Breast epithelium (tissue), 4 donors: ENCODE results near the gene CCDC171. TPM values are rescaled to one million over a fixed set of nuclear protein-coding genes. Genes with fewer than 3 reads are reported as not detected.

Experiments used
- DNase-seq, 2 donors: peaks; one replicate each; pipeline ENCODE4 v3.0.0-alpha.2; 2019; ENCODE audit warnings: low spot score in 2 of 2
- H3K27ac ChIP-seq, 2 donors: fragments of 200-600 bp; sonication (generic) in 1 of 2; one replicate each; pipeline ENCODE4 v1.5.1; 2016 to 2019; ENCODE audit warnings: mild to moderate bottlenecking in 1 of 2
- H3K27me3 ChIP-seq, 2 donors: fragments of 200-600 bp; sonication (generic) in 1 of 2; one replicate each; pipeline versions ENCODE4 v1.5.1 to v1.6.0; 2017 to 2019; ENCODE audit warnings: control low read depth in 1 of 2, mild to moderate bottlenecking in 1 of 2
- H3K36me3 ChIP-seq: fragments of 200-600 bp; one replicate; pipeline ENCODE4 v1.5.1; 2019
- H3K4me1 ChIP-seq, 2 donors: fragments of 200-600 bp; sonication (generic); one replicate each; pipeline ENCODE4 v1.5.1; 2016 to 2019; ENCODE audit warnings: control low read depth in 1 of 2
- H3K4me3 ChIP-seq, 3 donors: fragments of 200-600 bp; sonication (generic); 1 replicate in 2 of 3; 2 replicates in 1 of 3; pipeline ENCODE4 v1.5.1; 2016 to 2019; ENCODE audit warnings: mild to moderate bottlenecking in 3 of 3, moderate library complexity in 2 of 3
- H3K9me3 ChIP-seq, 2 donors: fragments of 200-600 bp; sonication (generic) in 1 of 2; one replicate each; pipeline ENCODE4 v1.5.1; 2016 to 2019; ENCODE audit warnings: control low read depth in 1 of 2
- CTCF ChIP-seq, 3 donors: fragments of 450-650 bp; IDR thresholded peaks; one replicate each; pipeline ENCODE4 v1.5.1; 2016 to 2017; ENCODE audit warnings: antibody characterized with exemption in 3 of 3, mild to moderate bottlenecking in 3 of 3, moderate library complexity in 3 of 3
- POLR2A ChIP-seq: fragments of 450-650 bp; IDR thresholded peaks from one replicate; pipeline ENCODE4 v1.6.1; 2016; ENCODE audit warnings: antibody characterized with exemption, mild to moderate bottlenecking, moderate library complexity
- POLR2AphosphoS5 ChIP-seq, 3 donors: sonication (generic); formaldehyde crosslinking; IDR thresholded peaks; one replicate each; pipeline ENCODE4 v1.6.1; 2017; ENCODE audit warnings: antibody characterized with exemption in 3 of 3
- intact Hi-C: fragments of 100-400 bp; cut with DNase I; formaldehyde crosslinking; loops from one replicate; pipeline ENCODE4 v1.15.1; 2023; ENCODE audit warnings: low total_unique reads
- total RNA-seq, 3 donors: library from RNA; depleted of rRNA; stranded (reverse); fragments of >200 nt; gene quantifications; one replicate each; pipeline ENCODE4 v1.1.0, GENCODE V29; 2016

The CCDC171 gene
- total RNA-seq, 3 donors from 2014 or later, result 4.8 to 8.8 (median 5.6) TPM

- no peak overlapping the region for H3K4me3 ChIP-seq
- intact Hi-C loops, result no loop called here
- no peaks in the 10 kb centered on the region for H3K36me3 ChIP-seq
- no peak for TF ChIP-seq POLR2A
- no peak for TF ChIP-seq CTCF (IDR thresholded peaks at IDR 0.05)
- TF ChIP-seq POLR2AphosphoS5 (IDR thresholded peaks at IDR 0.05), result no peak
- no peaks in the 10 kb centered on the region for H3K27me3 ChIP-seq
- no peak for DNase-seq
- H3K4me1 ChIP-seq, result no peaks in the 10 kb centered on the region
- no peak overlapping the region for H3K27ac ChIP-seq
- H3K9me3 ChIP-seq, result no peaks in the 10 kb centered on the region
These were observed 10.2 kb upstream of the CCDC171 start for GRCh38 chr9:15542624-15543023.

GRCh38 chr9:15543047-15543813, 9.6 kb upstream of the CCDC171 start:
- Histone ChIP-seq H3K9me3 (no peaks in the 10 kb centered on the region), H3K4me3 (no peak overlapping the region), H3K4me1 (no peaks in the 10 kb centered on the region), H3K27ac (no peak overlapping the region), H3K27me3 (no peaks in the 10 kb centered on the region), H3K36me3 (no peaks in the 10 kb centered on the region)
- TF ChIP-seq CTCF (IDR thresholded peaks at IDR 0.05), result no peak
- TF ChIP-seq POLR2A, result no peak
- TF ChIP-seq POLR2AphosphoS5 (IDR thresholded peaks at IDR 0.05), result no peak
- DNase-seq, result no peak
- intact Hi-C loops, result no loop called here

GRCh38 chr9:15549611-15550010, 3.2 kb upstream of the CCDC171 start:
- no peak for TF ChIP-seq CTCF (IDR thresholded peaks at IDR 0.05)
- TF ChIP-seq POLR2A, result no peak
- TF ChIP-seq POLR2AphosphoS5 (IDR thresholded peaks at IDR 0.05), result no peak
- Histone ChIP-seq H3K36me3 (no peaks in the 10 kb centered on the region), H3K9me3 (no peaks in the 10 kb centered on the region), H3K4me3 (no peak overlapping the region), H3K27me3 (no peaks in the 10 kb centered on the region), H3K4me1 (no peaks in the 10 kb centered on the region), H3K27ac (no peak overlapping the region)
- intact Hi-C loops, result no loop called here
- DNase-seq, result no peak

- intact Hi-C loops, result no loop called here
- H3K4me3 ChIP-seq, result peak overlapping the region; percentile 62 to 84 (median 76)
- no peaks in the 10 kb centered on the region for H3K4me1 ChIP-seq
- DNase-seq, result no peak
- no peaks in the 10 kb centered on the region for H3K27me3 ChIP-seq
- H3K36me3 ChIP-seq, result no peaks in the 10 kb centered on the region
- H3K27ac ChIP-seq, result peak overlapping the region; percentile 90 to 92
- no peaks in the 10 kb centered on the region for H3K9me3 ChIP-seq
- TF ChIP-seq POLR2A (no peak), POLR2AphosphoS5 (IDR thresholded peaks at IDR 0.05) (no peak)
These were observed 670 bp downstream of the CCDC171 start for GRCh38 chr9:15553528-15553898.

GRCh38 chr9:15570769-15571168, 17.9 kb downstream of the CCDC171 start:
- intact Hi-C loops, result no loop called here
- H3K4me1 ChIP-seq, result no peaks in the 10 kb centered on the region
- no peaks in the 10 kb centered on the region for H3K36me3 ChIP-seq
- no peak for TF ChIP-seq POLR2AphosphoS5 (IDR thresholded peaks at IDR 0.05)
- H3K27me3 ChIP-seq, result no peaks in the 10 kb centered on the region
- H3K9me3 ChIP-seq, result no peaks in the 10 kb centered on the region
- no peak for DNase-seq
- H3K4me3 ChIP-seq, result no peak overlapping the region
- no peak overlapping the region for H3K27ac ChIP-seq

- Histone ChIP-seq H3K36me3 (no peaks in the 10 kb centered on the region), H3K9me3 (no peaks in the 10 kb centered on the region), H3K27me3 (no peaks in the 10 kb centered on the region), H3K4me1 (no peaks in the 10 kb centered on the region), H3K27ac (no peak overlapping the region), H3K4me3 (no peak overlapping the region)
- TF ChIP-seq POLR2A, result no peak
- TF ChIP-seq CTCF (IDR thresholded peaks at IDR 0.05), result no peak
- no peak for TF ChIP-seq POLR2AphosphoS5 (IDR thresholded peaks at IDR 0.05)
- DNase-seq, result no peak
- intact Hi-C loops, result no loop called here
These were observed 19.4 kb downstream of the CCDC171 start for GRCh38 chr9:15572200-15572770.
